K562 (cell line): ENCODE measurements around the gene SMAD7. TPM values are rescaled to one million over a fixed set of nuclear protein-coding genes. Genes with fewer than 3 reads are reported as not detected.

Source experiments
- ARID2 ChIP-seq: fragments of 450-650 bp; IDR thresholded peaks from 2 replicates; pipeline ENCODE4 v1.6.1; 2017; ENCODE audit warnings: antibody characterized with exemption, mild to moderate bottlenecking
- FOXK2 ChIP-seq, 2 experiments: fragments of 450-650 bp; IDR thresholded peaks in 1 of 2; conservative IDR thresholded peaks in 1 of 2; 2 replicates each; pipeline ENCODE4 v1.6.1; 2016; ENCODE audit warnings: low read depth in 2 of 2, mild to moderate bottlenecking in 1 of 2
- IFI16 ChIP-seq: fragments of 250-450 bp; sonication (Bioruptor Pico); IDR thresholded peaks from 2 replicates; pipeline ENCODE4 v2.1.2; 2022; ENCODE audit warnings: mild to moderate bottlenecking, inconsistent platforms
- MEIS2 ChIP-seq: fragments of 450-650 bp; IDR thresholded peaks from 2 replicates; pipeline ENCODE4 v1.6.1; 2014; ENCODE audit warnings: mild to moderate bottlenecking; ENCODE audit not compliant: partially characterized antibody
- MTA1 ChIP-seq: fragments of 450-650 bp; IDR thresholded peaks from 2 replicates; pipeline ENCODE4 v1.6.1; 2017; ENCODE audit warnings: borderline replicate concordance
- NCOA6 ChIP-seq: fragments of 450-650 bp; IDR thresholded peaks from 2 replicates; pipeline ENCODE4 v1.6.1; 2017; ENCODE audit warnings: mild to moderate bottlenecking
- ZNF318 ChIP-seq, 2 experiments: fragments of 450-650 bp; IDR thresholded peaks; 2 replicates each; pipeline ENCODE4 v1.6.1; 2016; ENCODE audit warnings: mild to moderate bottlenecking in 2 of 2, borderline replicate concordance in 1 of 2, low read depth in 1 of 2, moderate library complexity in 1 of 2
- ZNF354B ChIP-seq: fragments of 250-450 bp; sonication (Bioruptor Pico); IDR thresholded peaks from 2 replicates; pipeline ENCODE4 v1.4.0; 2020
- ZNF431 ChIP-seq: sonication (generic); formaldehyde crosslinking; IDR thresholded peaks from 2 replicates; pipeline ENCODE4 v1.8.0; 2022; ENCODE audit warnings: mild to moderate bottlenecking, missing genetic modification reagents
- polyA plus RNA-seq, 8 experiments: library from polyadenylated mRNA; depleted of rRNA in 4 of 8; stranded (reverse) in 5 of 8; unstranded in 3 of 8; fragments of >200 nt; fragmentation: Nextera tagmentation in 2 of 8; fragmentation: Illumina TruSeq in 1 of 8; extraction: Ambion mirVana in 2 of 8; extraction: Trizol in 1 of 8; gene quantifications; 2 replicates each; pipeline versions ENCODE4 v1.2.1 to v1.2.3, GENCODE V29; 2011 to 2014; ENCODE audit warnings: inconsistent platforms in 1 of 8, missing spikeins in 1 of 8
- total RNA-seq, 7 experiments: library from RNA; depleted of rRNA in 6 of 7; stranded (reverse); fragments of >200 nt in 6 of 7; fragmentation: Illumina TruSeq in 2 of 7; extraction: Trizol in 2 of 7; gene quantifications; 2 replicates each; pipeline versions ENCODE4 v1.2.1 to v1.2.3, GENCODE V29; 2011 to 2021; ENCODE audit warnings: low replicate concordance in 1 of 7
- TF ChIP-seq, protein P1 (sequence below): fragments of 450-650 bp; formaldehyde crosslinking; IDR thresholded peaks from 2 replicates; pipeline ENCODE4 v1.4.0; 2022; ENCODE audit warnings: missing genetic modification characterization
- TF ChIP-seq, protein P2 (sequence below): fragments of 250-450 bp; sonication (Bioruptor Pico); IDR thresholded peaks from 2 replicates; pipeline ENCODE4 v1.4.0; 2020; ENCODE audit warnings: mild to moderate bottlenecking, moderate library complexity
- TF ChIP-seq, protein P3 (sequence below), 3 experiments: fragments of 200-800 bp in 1 of 3; fragments of 250-450 bp in 1 of 3; fragments of 450-650 bp in 1 of 3; sonication (Bioruptor Pico) in 1 of 3; sonication (Bioruptor generic) in 1 of 3; formaldehyde crosslinking in 1 of 3; IDR thresholded peaks; 2 replicates each; pipeline versions ENCODE4 v1.6.1 to v1.8.0; 2016 to 2022; ENCODE audit warnings: mild to moderate bottlenecking in 2 of 3, missing genetic modification characterization in 2 of 3, missing compliant biosample characterization in 1 of 3, moderate library complexity in 1 of 3

SMAD7 gene
- total and polyA plus RNA-seq, 9 of the 15 experiments (the other 6 are each of a cell fraction or from before 2014, with no cell fraction given), result 0.13 to 3.0 (median 1.6) TPM

DNA sequence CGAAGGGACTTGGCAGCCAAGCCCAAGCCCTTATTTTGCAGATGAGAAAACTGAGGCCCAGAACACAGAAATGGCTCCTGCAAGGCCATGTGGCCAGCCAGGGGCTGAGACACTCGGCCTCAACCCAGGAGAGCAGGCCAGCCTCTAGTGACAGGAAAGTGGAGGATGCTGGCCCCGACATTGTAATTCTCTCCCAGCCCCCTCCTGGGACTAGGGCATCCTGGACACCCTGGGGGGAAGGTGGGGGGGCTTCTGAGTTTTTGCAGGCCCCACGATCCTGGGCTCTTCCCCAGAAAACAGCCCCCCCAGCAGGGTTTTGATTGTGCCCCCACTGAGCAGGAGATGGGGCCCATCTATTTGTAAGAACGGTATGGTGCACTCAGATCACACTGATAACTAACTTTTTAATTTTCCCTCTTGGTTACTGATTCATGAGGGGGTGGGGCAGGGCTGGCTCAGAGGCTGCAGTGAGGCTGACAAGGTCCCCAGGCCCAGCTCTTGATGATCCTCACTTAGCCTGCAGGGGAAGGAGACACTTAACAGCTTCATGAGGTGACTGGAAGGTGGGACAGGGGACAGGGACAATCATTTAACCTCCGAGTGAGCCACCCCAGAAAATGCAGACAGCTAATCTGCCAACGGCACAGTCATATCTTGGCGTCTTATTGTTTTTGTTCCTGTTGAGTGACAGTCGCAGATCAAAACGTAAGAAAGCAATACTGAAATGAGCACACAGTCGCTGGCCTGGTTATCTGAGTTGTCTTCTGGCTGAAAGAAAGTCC is 18.9 kb downstream of the SMAD7 start (continued):
- no peak for TF ChIP-seq ARID2
- peak; percentile 59; the same call in 1 of the 2 replicates for TF ChIP-seq MTA1
- TF ChIP-seq, protein P1, sequence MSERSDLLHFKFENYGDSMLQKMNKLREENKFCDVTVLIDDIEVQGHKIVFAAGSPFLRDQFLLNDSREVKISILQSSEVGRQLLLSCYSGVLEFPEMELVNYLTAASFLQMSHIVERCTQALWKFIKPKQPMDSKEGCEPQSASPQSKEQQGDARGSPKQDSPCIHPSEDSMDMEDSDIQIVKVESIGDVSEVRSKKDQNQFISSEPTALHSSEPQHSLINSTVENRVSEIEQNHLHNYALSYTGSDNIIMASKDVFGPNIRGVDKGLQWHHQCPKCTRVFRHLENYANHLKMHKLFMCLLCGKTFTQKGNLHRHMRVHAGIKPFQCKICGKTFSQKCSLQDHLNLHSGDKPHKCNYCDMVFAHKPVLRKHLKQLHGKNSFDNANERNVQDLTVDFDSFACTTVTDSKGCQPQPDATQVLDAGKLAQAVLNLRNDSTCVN (CRISPR knock-in tag), result no peak
- no peak for TF ChIP-seq ZNF431 (CRISPR knock-in tag)
- TF ChIP-seq, protein P2, sequence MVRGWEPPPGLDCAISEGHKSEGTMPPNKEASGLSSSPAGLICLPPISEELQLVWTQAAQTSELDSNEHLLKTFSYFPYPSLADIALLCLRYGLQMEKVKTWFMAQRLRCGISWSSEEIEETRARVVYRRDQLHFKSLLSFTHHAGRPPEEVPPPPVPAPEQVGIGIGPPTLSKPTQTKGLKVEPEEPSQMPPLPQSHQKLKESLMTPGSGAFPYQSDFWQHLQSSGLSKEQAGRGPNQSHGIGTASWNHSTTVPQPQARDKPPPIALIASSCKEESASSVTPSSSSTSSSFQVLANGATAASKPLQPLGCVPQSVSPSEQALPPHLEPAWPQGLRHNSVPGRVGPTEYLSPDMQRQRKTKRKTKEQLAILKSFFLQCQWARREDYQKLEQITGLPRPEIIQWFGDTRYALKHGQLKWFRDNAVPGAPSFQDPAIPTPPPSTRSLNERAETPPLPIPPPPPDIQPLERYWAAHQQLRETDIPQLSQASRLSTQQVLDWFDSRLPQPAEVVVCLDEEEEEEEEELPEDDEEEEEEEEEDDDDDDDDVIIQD (CRISPR knock-in tag), result no peak
- no peak for TF ChIP-seq ZNF318 (IDR thresholded peaks at IDR 0.05; ENCODE audit: borderline replicate concordance in 1 of 2, low read depth in 1 of 2)
- TF ChIP-seq MEIS2, result peak; percentile 68
- TF ChIP-seq, protein P3, sequence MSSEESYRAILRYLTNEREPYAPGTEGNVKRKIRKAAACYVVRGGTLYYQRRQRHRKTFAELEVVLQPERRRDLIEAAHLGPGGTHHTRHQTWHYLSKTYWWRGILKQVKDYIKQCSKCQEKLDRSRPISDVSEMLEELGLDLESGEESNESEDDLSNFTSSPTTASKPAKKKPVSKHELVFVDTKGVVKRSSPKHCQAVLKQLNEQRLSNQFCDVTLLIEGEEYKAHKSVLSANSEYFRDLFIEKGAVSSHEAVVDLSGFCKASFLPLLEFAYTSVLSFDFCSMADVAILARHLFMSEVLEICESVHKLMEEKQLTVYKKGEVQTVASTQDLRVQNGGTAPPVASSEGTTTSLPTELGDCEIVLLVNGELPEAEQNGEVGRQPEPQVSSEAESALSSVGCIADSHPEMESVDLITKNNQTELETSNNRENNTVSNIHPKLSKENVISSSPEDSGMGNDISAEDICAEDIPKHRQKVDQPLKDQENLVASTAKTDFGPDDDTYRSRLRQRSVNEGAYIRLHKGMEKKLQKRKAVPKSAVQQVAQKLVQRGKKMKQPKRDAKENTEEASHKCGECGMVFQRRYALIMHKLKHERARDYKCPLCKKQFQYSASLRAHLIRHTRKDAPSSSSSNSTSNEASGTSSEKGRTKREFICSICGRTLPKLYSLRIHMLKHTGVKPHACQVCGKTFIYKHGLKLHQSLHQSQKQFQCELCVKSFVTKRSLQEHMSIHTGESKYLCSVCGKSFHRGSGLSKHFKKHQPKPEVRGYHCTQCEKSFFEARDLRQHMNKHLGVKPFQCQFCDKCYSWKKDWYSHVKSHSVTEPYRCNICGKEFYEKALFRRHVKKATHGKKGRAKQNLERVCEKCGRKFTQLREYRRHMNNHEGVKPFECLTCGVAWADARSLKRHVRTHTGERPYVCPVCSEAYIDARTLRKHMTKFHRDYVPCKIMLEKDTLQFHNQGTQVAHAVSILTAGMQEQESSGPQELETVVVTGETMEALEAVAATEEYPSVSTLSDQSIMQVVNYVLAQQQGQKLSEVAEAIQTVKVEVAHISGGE (CRISPR knock-in tag; IDR thresholded peaks at IDR 0.05), result no peak
- peak; percentile 41 to 68; a peak in 2 of 4 replicates for TF ChIP-seq FOXK2 (conservative IDR thresholded peaks at IDR 0.05 in 1 of 2, IDR thresholded peaks at IDR 0.05 in 1 of 2; ENCODE audit: low read depth in 2 of 2)
- no peak for TF ChIP-seq NCOA6
- no peak for TF ChIP-seq IFI16
- TF ChIP-seq ZNF354B (CRISPR knock-in tag), result no peak
